Fibroblast of villous mesenchyme (primary cell): ENCODE data around the gene EHF. TPM values are rescaled to one million over a fixed set of nuclear protein-coding genes. Genes with fewer than 3 reads are reported as not detected.

ENCODE experiments used
- DNase-seq: peaks from one replicate; pipeline ENCODE4 v3.0.0-alpha.2; 2010; ENCODE audit warnings: low read depth
- H3K4me3 ChIP-seq: 2 replicates; pipeline ENCODE4 v1.5.1; 2011; ENCODE audit warnings: low read depth, mild to moderate bottlenecking, low read length
- CTCF ChIP-seq: IDR thresholded peaks from 2 replicates; pipeline ENCODE4 v1.5.1; 2012; ENCODE audit warnings: low read depth, mild to moderate bottlenecking, low read length; ENCODE audit not compliant: insufficient read depth
- total RNA-seq: library from RNA; depleted of rRNA; stranded (reverse); fragments of >200 nt; gene quantifications from 2 replicates; pipeline ENCODE4 v1.2.3, GENCODE V29; 2012

Gene EHF
- total RNA-seq, 1 donor, result not detected

GRCh38 chr11:34621876-34622275 is 983 bp downstream of the EHF start:
- no peak for TF ChIP-seq CTCF
- DNase-seq, result no peak

GRCh38 chr11:34623463-34623862 is 2.6 kb downstream of the EHF start:
- H3K4me3 ChIP-seq, result no peak overlapping the region
- TF ChIP-seq CTCF, result no peak
- no peak for DNase-seq

More at GRCh38 chr11:34621876-34622275, 983 bp downstream of the EHF start:
- H3K4me3 ChIP-seq, result no peak overlapping the region

GRCh38 chr11:34624069-34624468 is 3.2 kb downstream of the EHF start:
- no peak for DNase-seq
- H3K4me3 ChIP-seq, result no peak overlapping the region
- TF ChIP-seq CTCF, result no peak

- DNase-seq, result peak; percentile 73
- no peak for TF ChIP-seq CTCF
- no peak overlapping the region for H3K4me3 ChIP-seq
These were observed 4.7 kb downstream of the EHF start for GRCh38 chr11:34625576-34625975.

- no peak overlapping the region for H3K4me3 ChIP-seq
- DNase-seq, result no peak
- no peak for TF ChIP-seq CTCF
These were observed 5.5 kb downstream of the EHF start for GRCh38 chr11:34626393-34626792.

- H3K4me3 ChIP-seq, result no peak overlapping the region
- DNase-seq, result no peak
- TF ChIP-seq CTCF, result no peak
These were observed 6.3 kb downstream of the EHF start for GRCh38 chr11:34627197-34627596.

- DNase-seq, result no peak
These were observed 8.8 kb downstream of the EHF start for GRCh38 chr11:34629711-34630110.

More at GRCh38 chr11:34629711-34630110, 8.8 kb downstream of the EHF start:
- no peak for TF ChIP-seq CTCF
- no peak overlapping the region for H3K4me3 ChIP-seq
